K562 (cell line): ENCODE measurements around the gene PDE6G. TPM values are rescaled to one million over a fixed set of nuclear protein-coding genes. Genes with fewer than 3 reads are reported as not detected.

Source experiments
- CBX5 ChIP-seq: IDR thresholded peaks from 2 replicates; pipeline ENCODE4 v1.6.1; 2014; ENCODE audit warnings: low read depth, borderline replicate concordance
- CREB3 ChIP-seq: fragments of 450-650 bp; conservative IDR thresholded peaks from 2 replicates; pipeline ENCODE4 v1.6.1; 2016; ENCODE audit warnings: missing genetic modification characterization, low read depth, mild to moderate bottlenecking, missing compliant biosample characterization, moderate library complexity
- LCOR ChIP-seq: sonication (generic); formaldehyde crosslinking; IDR thresholded peaks from 2 replicates; pipeline ENCODE4 v1.8.0; 2022; ENCODE audit warnings: mild to moderate bottlenecking, missing genetic modification reagents
- SRF ChIP-seq, 2 experiments: fragments of 250-450, 450-650 bp in 1 of 2; sonication (Bioruptor Pico) in 1 of 2; sonication (generic) in 1 of 2; formaldehyde crosslinking; IDR thresholded peaks; 2 replicates each; pipeline versions ENCODE4 v1.5.0 to v1.5.1; 2020 to 2022; ENCODE audit warnings: mild to moderate bottlenecking in 1 of 2, missing genetic modification reagents in 1 of 2
- THAP12 ChIP-seq: fragments of 250-450 bp; sonication (Bioruptor Pico); IDR thresholded peaks from 2 replicates; pipeline ENCODE4 v1.9.0; 2021; ENCODE audit warnings: mild to moderate bottlenecking, inconsistent platforms
- WHSC1 ChIP-seq: IDR thresholded peaks from one replicate; pipeline ENCODE4 v1.6.1; 2012; ENCODE audit warnings: low read length, control low read depth, inconsistent platforms
- ZBTB12 ChIP-seq: fragments of 250-450 bp; sonication (Bioruptor Pico); IDR thresholded peaks from 2 replicates; pipeline ENCODE4 v1.4.0; 2020
- ZNF140 ChIP-seq: fragments of 250-450 bp; sonication (Bioruptor Pico); IDR thresholded peaks from 2 replicates; pipeline ENCODE4 v1.8.0; 2021; ENCODE audit warnings: moderate library complexity, mild to moderate bottlenecking, inconsistent platforms
- ZNF668 ChIP-seq: fragments of 250-450 bp; sonication (Bioruptor Pico); IDR thresholded peaks from 2 replicates; pipeline ENCODE4 v1.8.0; 2022; ENCODE audit warnings: mild to moderate bottlenecking, inconsistent platforms
- ZSCAN29 ChIP-seq: fragments of 450-650 bp; IDR thresholded peaks from 2 replicates; pipeline ENCODE4 v1.6.1; 2017
- polyA plus RNA-seq, 8 experiments: library from polyadenylated mRNA; depleted of rRNA in 4 of 8; stranded (reverse) in 5 of 8; unstranded in 3 of 8; fragments of >200 nt; fragmentation: Nextera tagmentation in 2 of 8; fragmentation: Illumina TruSeq in 1 of 8; extraction: Ambion mirVana in 2 of 8; extraction: Trizol in 1 of 8; gene quantifications; 2 replicates each; pipeline versions ENCODE4 v1.2.1 to v1.2.3, GENCODE V29; 2011 to 2014; ENCODE audit warnings: inconsistent platforms in 1 of 8, missing spikeins in 1 of 8
- total RNA-seq, 7 experiments: library from RNA; depleted of rRNA in 6 of 7; stranded (reverse); fragments of >200 nt in 6 of 7; fragmentation: Illumina TruSeq in 2 of 7; extraction: Trizol in 2 of 7; gene quantifications; 2 replicates each; pipeline versions ENCODE4 v1.2.1 to v1.2.3, GENCODE V29; 2011 to 2021; ENCODE audit warnings: low replicate concordance in 1 of 7
- TF ChIP-seq, protein P1 (sequence below), 2 experiments: fragments of 200-800 bp in 1 of 2; sonication (Bioruptor generic) in 1 of 2; sonication (generic) in 1 of 2; formaldehyde crosslinking in 1 of 2; IDR thresholded peaks in 1 of 2; conservative IDR thresholded peaks in 1 of 2; 2 replicates each; pipeline versions ENCODE4 v1.5.0 to v1.6.1; 2016 to 2020; ENCODE audit warnings: missing compliant biosample characterization in 1 of 2, missing genetic modification characterization in 1 of 2, missing genetic modification reagents in 1 of 2
- TF ChIP-seq, protein P2 (sequence below), 2 experiments: IDR thresholded peaks in 1 of 2; conservative IDR thresholded peaks in 1 of 2; 2 replicates each; pipeline ENCODE4 v1.6.1; 2016; ENCODE audit warnings: low read depth in 2 of 2, mild to moderate bottlenecking in 1 of 2, missing compliant biosample characterization in 1 of 2, missing genetic modification characterization in 1 of 2, moderate library complexity in 1 of 2
- TF ChIP-seq, protein P3 (sequence below): fragments of 450-650 bp; IDR thresholded peaks from 2 replicates; pipeline ENCODE4 v1.6.1; 2016; ENCODE audit warnings: mild to moderate bottlenecking

The PDE6G gene
- total and polyA plus RNA-seq, 9 of the 15 experiments (the other 6 are each of a cell fraction or from before 2014, with no cell fraction given) = 0.14 to 0.59 TPM; not detected in 7

GRCh38 chr17:81665205-81666091, 9.1 kb upstream of the PDE6G start (continued):
- TF ChIP-seq, protein P1, sequence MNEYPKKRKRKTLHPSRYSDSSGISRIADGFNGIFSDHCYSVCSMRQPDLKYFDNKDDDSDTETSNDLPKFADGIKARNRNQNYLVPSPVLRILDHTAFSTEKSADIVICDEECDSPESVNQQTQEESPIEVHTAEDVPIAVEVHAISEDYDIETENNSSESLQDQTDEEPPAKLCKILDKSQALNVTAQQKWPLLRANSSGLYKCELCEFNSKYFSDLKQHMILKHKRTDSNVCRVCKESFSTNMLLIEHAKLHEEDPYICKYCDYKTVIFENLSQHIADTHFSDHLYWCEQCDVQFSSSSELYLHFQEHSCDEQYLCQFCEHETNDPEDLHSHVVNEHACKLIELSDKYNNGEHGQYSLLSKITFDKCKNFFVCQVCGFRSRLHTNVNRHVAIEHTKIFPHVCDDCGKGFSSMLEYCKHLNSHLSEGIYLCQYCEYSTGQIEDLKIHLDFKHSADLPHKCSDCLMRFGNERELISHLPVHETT (CRISPR knock-in tag; conservative IDR thresholded peaks at IDR 0.05 in 1 of 2, IDR thresholded peaks at IDR 0.05 in 1 of 2) = peak in 1 of 2 experiments; percentile 89; a peak in 2 of 4 replicates
- peak; percentile 38; the same call in 1 of the 2 replicates for TF ChIP-seq ZBTB12 (CRISPR knock-in tag)
- TF ChIP-seq, protein P2, sequence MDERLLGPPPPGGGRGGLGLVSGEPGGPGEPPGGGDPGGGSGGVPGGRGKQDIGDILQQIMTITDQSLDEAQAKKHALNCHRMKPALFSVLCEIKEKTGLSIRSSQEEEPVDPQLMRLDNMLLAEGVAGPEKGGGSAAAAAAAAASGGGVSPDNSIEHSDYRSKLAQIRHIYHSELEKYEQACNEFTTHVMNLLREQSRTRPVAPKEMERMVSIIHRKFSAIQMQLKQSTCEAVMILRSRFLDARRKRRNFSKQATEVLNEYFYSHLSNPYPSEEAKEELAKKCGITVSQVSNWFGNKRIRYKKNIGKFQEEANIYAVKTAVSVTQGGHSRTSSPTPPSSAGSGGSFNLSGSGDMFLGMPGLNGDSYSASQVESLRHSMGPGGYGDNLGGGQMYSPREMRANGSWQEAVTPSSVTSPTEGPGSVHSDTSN (CRISPR knock-in tag; IDR thresholded peaks at IDR 0.05; ENCODE audit: low read depth) = no peak
- TF ChIP-seq, protein P2 (tag; conservative IDR thresholded peaks at IDR 0.05; ENCODE audit: low read depth) = 0 out of 2 replicates have a peak, but pooled peaks have one; percentile 32
- no peak for TF ChIP-seq CBX5
- TF ChIP-seq ZSCAN29 = 0 out of 2 replicates have a peak, but pooled peaks have one; percentile 9
- no peak for TF ChIP-seq LCOR (CRISPR knock-in tag)
- TF ChIP-seq ZNF668 = peak; percentile 89; the same call in 1 of the 2 replicates
- peak in 1 of 2 experiments; percentile 77; a peak in 2 of 4 replicates for TF ChIP-seq SRF (CRISPR knock-in tag; IDR thresholded peaks at IDR 0.05)
- TF ChIP-seq, protein P3, sequence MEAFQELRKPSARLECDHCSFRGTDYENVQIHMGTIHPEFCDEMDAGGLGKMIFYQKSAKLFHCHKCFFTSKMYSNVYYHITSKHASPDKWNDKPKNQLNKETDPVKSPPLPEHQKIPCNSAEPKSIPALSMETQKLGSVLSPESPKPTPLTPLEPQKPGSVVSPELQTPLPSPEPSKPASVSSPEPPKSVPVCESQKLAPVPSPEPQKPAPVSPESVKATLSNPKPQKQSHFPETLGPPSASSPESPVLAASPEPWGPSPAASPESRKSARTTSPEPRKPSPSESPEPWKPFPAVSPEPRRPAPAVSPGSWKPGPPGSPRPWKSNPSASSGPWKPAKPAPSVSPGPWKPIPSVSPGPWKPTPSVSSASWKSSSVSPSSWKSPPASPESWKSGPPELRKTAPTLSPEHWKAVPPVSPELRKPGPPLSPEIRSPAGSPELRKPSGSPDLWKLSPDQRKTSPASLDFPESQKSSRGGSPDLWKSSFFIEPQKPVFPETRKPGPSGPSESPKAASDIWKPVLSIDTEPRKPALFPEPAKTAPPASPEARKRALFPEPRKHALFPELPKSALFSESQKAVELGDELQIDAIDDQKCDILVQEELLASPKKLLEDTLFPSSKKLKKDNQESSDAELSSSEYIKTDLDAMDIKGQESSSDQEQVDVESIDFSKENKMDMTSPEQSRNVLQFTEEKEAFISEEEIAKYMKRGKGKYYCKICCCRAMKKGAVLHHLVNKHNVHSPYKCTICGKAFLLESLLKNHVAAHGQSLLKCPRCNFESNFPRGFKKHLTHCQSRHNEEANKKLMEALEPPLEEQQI = no peak
- TF ChIP-seq ZNF140 (CRISPR knock-in tag) = 0 out of 2 replicates have a peak, but pooled peaks have one; percentile 20
- TF ChIP-seq CREB3 (tag) = peak; percentile 96
- no peak for TF ChIP-seq THAP12 (CRISPR knock-in tag)
- no peak for TF ChIP-seq WHSC1
